DND-41 (cell line): ENCODE measurements around the gene NANOG.

Experiments
- ATAC-seq: fragments of 200-7000 bp; cut with Tn5 transposase; 3 replicates; pipeline ENCODE4 v1.9.1; 2021; ENCODE audit warnings: low read depth; ENCODE audit not compliant: insufficient read depth
- DNase-seq: peaks from one replicate; pipeline ENCODE4 v3.0.0-alpha.2; 2020
- H2AFZ ChIP-seq: 2 replicates; pipeline ENCODE4 v1.6.0; 2012; ENCODE audit warnings: low read depth, low read length
- H3K27ac ChIP-seq: 2 replicates; pipeline ENCODE4 v1.5.1; 2012; ENCODE audit warnings: low read length, inconsistent platforms
- H3K27me3 ChIP-seq: fragments of 200-600 bp; sonication (generic); 2 replicates; pipeline ENCODE4 v1.6.0; 2012; ENCODE audit warnings: low read length, mild to moderate bottlenecking, inconsistent platforms; ENCODE audit not compliant: insufficient read depth, poor library complexity
- H3K36me3 ChIP-seq: 2 replicates; pipeline ENCODE4 v1.5.1; 2012; ENCODE audit warnings: low read length, inconsistent platforms; ENCODE audit not compliant: insufficient read depth
- H3K4me1 ChIP-seq: 2 replicates; pipeline ENCODE4 v1.5.1; 2012; ENCODE audit warnings: mild to moderate bottlenecking, low read length; ENCODE audit not compliant: insufficient read depth
- H3K4me2 ChIP-seq: 2 replicates; pipeline ENCODE4 v1.6.0; 2012; ENCODE audit warnings: mild to moderate bottlenecking, moderate library complexity, low read length, inconsistent platforms; ENCODE audit not compliant: insufficient read depth
- H3K4me3 ChIP-seq, 2 experiments: fragments of 200-600 bp in 1 of 2; shearing (Covaris generic) in 1 of 2; 2 replicates each; pipeline ENCODE4 v1.5.1; 2012 to 2016; ENCODE audit warnings: inconsistent platforms in 2 of 2, low read length in 2 of 2, mild to moderate bottlenecking in 2 of 2, low read depth in 1 of 2, moderate library complexity in 1 of 2
- H3K79me2 ChIP-seq: 2 replicates; pipeline ENCODE4 v1.6.0; 2012; ENCODE audit warnings: low read length, inconsistent platforms; ENCODE audit not compliant: insufficient read depth
- H3K9ac ChIP-seq: 2 replicates; pipeline ENCODE4 v1.6.0; 2012; ENCODE audit warnings: low read depth, mild to moderate bottlenecking, inconsistent platforms, low read length, moderate library complexity
- H3K9me3 ChIP-seq: 2 replicates; pipeline ENCODE4 v1.5.1; 2012; ENCODE audit warnings: low read length, moderate library complexity, mild to moderate bottlenecking, inconsistent platforms; ENCODE audit not compliant: insufficient read depth, severe bottlenecking
- H4K20me1 ChIP-seq: 2 replicates; pipeline ENCODE4 v1.6.0; 2012; ENCODE audit warnings: low read length; ENCODE audit not compliant: insufficient read depth
- CTCF ChIP-seq: IDR thresholded peaks from 2 replicates; pipeline ENCODE4 v1.5.1; 2012; ENCODE audit warnings: borderline replicate concordance, low read length, moderate library complexity, mild to moderate bottlenecking; ENCODE audit not compliant: poor library complexity, severe bottlenecking; ENCODE audit errors: extremely low read depth
- EZH2 ChIP-seq: IDR thresholded peaks from 3 replicates; pipeline ENCODE4 v1.6.1; 2012; ENCODE audit warnings: borderline replicate concordance, low read depth, mild to moderate bottlenecking, moderate library complexity, low read length, inconsistent platforms; ENCODE audit not compliant: severe bottlenecking

NANOG gene

GRCh38 chr12:7756993-7757392 is 32.2 kb upstream of the NANOG start:
- Histone ChIP-seq H3K27ac (no peak overlapping the region), H3K79me2 (no peaks in the 10 kb centered on the region), H3K4me1 (no peaks in the 10 kb centered on the region), H3K36me3 (no peaks in the 10 kb centered on the region), H4K20me1 (no peaks in the 10 kb centered on the region), H3K27me3 (no peaks in the 10 kb centered on the region), H3K9ac (no peak overlapping the region), H2AFZ (no peak overlapping the region), H3K9me3 (no peaks in the 10 kb centered on the region), H3K4me2 (no peak overlapping the region), H3K4me3 (no peak overlapping the region)
- DNase-seq (no peak), ATAC-seq (no peak)
- TF ChIP-seq CTCF (no peak), EZH2 (no peak)

GRCh38 chr12:7758766-7759140 is 30.4 kb upstream of the NANOG start:
- H4K20me1 ChIP-seq = no peaks in the 10 kb centered on the region
- no peaks in the 10 kb centered on the region for H3K27me3 ChIP-seq
- no peaks in the 10 kb centered on the region for H3K4me1 ChIP-seq
- H3K9ac ChIP-seq = no peak overlapping the region
- H3K9me3 ChIP-seq = no peaks in the 10 kb centered on the region
- H3K27ac ChIP-seq = no peak overlapping the region
- H3K79me2 ChIP-seq = no peaks in the 10 kb centered on the region
- DNase-seq = no peak
- no peak overlapping the region for H2AFZ ChIP-seq
- ATAC-seq = no peak
- H3K4me2 ChIP-seq = no peak overlapping the region
- TF ChIP-seq CTCF (no peak), EZH2 (no peak)
- no peak overlapping the region for H3K4me3 ChIP-seq
- H3K36me3 ChIP-seq = no peaks in the 10 kb centered on the region

DNA sequence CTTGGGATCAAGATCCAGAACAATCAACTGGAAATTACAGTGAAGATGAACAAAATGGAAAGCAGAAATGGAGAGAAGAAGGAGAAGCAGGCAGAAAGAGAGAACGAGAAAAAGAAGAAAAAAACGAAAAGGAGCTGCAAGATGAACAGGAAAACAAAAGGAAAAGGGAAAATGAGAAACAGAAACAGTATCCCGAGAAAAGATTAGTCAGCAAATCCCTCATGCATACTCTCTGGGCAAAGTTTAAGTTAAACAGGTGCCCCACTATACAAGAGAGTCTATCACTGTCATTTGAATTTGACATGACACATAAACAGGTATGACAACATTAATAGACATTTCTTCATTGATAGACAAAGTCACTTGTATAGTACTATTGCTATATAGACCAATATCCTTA is 19.2 kb upstream of the NANOG start:
- Histone ChIP-seq H3K36me3 (no peaks in the 10 kb centered on the region), H4K20me1 (no peaks in the 10 kb centered on the region), H3K4me1 (no peaks in the 10 kb centered on the region), H3K9ac (no peak overlapping the region), H3K27ac (no peak overlapping the region), H3K79me2 (no peaks in the 10 kb centered on the region), H3K4me2 (no peak overlapping the region), H3K9me3 (no peaks in the 10 kb centered on the region), H3K4me3 (no peak overlapping the region), H3K27me3 (no peaks in the 10 kb centered on the region), H2AFZ (no peak overlapping the region)
- TF ChIP-seq EZH2 (no peak), CTCF (no peak)
- DNase-seq = no peak
- no peak for ATAC-seq

GRCh38 chr12:7781274-7781673 is 7.9 kb upstream of the NANOG start:
- H3K27me3 ChIP-seq = no peaks in the 10 kb centered on the region
- no peak for ATAC-seq
- no peaks in the 10 kb centered on the region for H4K20me1 ChIP-seq
- TF ChIP-seq EZH2 = no peak
- TF ChIP-seq CTCF = no peak
- DNase-seq = no peak
- no peaks in the 10 kb centered on the region for H3K36me3 ChIP-seq
- no peak overlapping the region for H3K27ac ChIP-seq
- no peak overlapping the region for H3K4me3 ChIP-seq
- H2AFZ ChIP-seq = no peak overlapping the region
- no peaks in the 10 kb centered on the region for H3K9me3 ChIP-seq
- no peak overlapping the region for H3K9ac ChIP-seq
- no peak overlapping the region for H3K4me2 ChIP-seq
- no peaks in the 10 kb centered on the region for H3K79me2 ChIP-seq
- H3K4me1 ChIP-seq = no peaks in the 10 kb centered on the region
